KOPT-K1 (cell line): Measurements from ENCODE around the gene COA4.
A peak's percentile ranks its signal among the peaks of the same experiment; 100 is the strongest.
"Not testable (repeated sequence)": the region's sequence is repeated elsewhere in the genome, so short reads cannot be mapped to it uniquely, and the experiment has no call there.

Source experiments
- H3K27ac ChIP-seq: fragments of 200-600 bp; sonication (generic); 2 replicates; pipeline ENCODE4 v1.5.1; 2016; ENCODE audit warnings: antibody characterized with exemption, mild to moderate bottlenecking, low read depth, low read length; ENCODE audit not compliant: poor library complexity, severe bottlenecking
- H3K36me3 ChIP-seq: fragments of 200-600 bp; sonication (generic); 2 replicates; pipeline ENCODE4 v1.5.1; 2017; ENCODE audit warnings: antibody characterized with exemption, mild to moderate bottlenecking, low read length, moderate library complexity; ENCODE audit not compliant: insufficient read depth
- H3K9me3 ChIP-seq: fragments of 200-600 bp; sonication (generic); 2 replicates; pipeline ENCODE4 v1.5.1; 2017; ENCODE audit warnings: antibody characterized with exemption, low read length, mild to moderate bottlenecking; ENCODE audit not compliant: insufficient read depth, poor library complexity, severe bottlenecking

Gene COA4

DNA sequence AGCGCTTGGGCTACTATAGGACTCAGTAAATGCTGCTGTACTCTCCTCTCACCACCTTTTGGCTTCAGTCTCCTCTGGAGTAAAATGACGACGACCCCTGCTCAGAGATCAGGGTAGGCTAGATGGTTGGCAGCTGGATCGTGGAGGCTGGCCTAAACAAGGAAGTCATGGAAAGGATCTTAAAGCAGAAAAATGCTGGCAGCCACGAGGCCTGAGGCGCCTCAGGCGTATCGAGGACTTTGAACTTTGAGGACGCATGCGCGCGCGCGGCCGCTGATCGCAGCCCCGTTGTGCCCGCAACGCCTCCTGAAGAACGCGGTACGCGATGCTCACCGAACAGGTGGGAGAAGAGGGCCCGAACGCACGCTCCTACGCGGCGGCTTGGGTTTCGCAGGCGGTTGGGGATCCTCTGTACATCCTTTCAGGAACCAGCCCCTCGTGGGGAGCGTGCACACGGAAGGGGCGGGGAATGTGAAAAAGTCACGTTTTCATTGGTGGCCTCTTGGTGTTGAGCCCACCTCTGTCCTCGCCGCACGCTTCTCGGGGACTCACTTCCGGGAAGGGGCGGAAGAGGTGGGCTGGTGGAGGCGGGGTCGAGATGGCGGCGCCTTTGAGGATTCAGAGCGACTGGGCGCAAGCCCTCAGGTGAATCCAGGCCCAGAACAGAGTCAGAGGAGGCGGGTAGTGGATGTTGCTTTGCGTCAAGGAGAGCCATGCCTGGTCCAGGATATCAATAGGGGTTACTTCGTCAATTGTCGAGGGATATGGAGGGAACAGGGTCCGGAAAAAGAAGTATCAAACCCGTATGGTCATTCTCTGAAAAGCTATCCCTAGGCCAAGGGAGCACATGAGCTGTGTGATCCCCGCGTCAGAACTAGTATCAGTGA lies at the start of gene COA4, which contains the start of gene PAAF1:
Gene COA4 (minus strand): TSS at position 423 of the 887 bp plus-strand sequence. CDS start 3,468 bp downstream, outside the sequence.
Gene PAAF1 (plus strand): TSS at position 576 of the 887 bp plus-strand sequence. CDS start 23 bp downstream, at position 599.
- Histone ChIP-seq H3K27ac (peak within 1 kb of the TSS; percentile 76), H3K9me3 (no peaks in the 10 kb centered on the region), H3K36me3 (peaks cover 37% of the 10 kb centered on the region)

DNA sequence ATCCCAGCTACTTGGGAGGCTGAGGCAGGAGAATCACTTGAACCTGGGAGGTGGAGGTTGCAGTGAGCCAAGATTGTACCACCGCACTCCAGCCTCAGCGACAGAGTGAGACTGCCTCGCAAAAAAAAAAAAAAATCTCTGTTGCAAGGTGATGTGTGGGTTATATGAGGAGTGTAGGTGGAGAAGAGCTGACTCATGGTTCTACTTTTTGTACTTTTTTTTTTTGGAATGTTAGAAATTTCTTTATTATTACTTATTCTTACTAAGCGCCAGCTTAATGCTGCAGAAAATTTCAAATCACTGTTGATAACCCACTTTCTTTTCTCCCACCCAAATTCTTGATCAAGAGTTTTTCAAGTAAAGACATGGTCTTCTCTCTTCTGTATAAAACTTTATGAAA lies 44.5 kb upstream of the COA4 start:
- Histone ChIP-seq H3K36me3 (peaks cover 57% of the 10 kb centered on the region), H3K27ac (no peak overlapping the region), H3K9me3 (no peaks in the 10 kb centered on the region)

DNA sequence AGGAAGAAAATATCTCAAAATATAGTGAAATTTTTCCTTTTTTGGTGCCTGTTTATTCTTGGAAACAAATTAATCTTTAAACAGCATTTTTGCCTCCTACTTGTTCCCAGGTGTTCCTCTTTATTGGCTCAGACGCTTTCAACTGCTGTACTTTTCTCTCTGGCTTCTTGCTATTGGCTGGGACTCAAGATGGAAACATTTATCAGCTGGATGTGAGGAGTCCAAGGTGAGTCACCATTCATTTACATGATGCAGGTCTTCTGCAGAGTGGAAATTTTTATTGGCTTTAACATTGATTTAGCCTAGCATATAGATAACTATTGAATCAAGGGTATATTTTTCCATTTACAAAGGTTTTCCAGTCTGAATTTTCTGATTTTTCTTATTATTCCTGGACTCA lies 39.8 kb upstream of the COA4 start:
- Histone ChIP-seq H3K9me3 (no peaks in the 10 kb centered on the region), H3K36me3 (peaks cover 79% of the 10 kb centered on the region), H3K27ac (no peak overlapping the region)

DNA sequence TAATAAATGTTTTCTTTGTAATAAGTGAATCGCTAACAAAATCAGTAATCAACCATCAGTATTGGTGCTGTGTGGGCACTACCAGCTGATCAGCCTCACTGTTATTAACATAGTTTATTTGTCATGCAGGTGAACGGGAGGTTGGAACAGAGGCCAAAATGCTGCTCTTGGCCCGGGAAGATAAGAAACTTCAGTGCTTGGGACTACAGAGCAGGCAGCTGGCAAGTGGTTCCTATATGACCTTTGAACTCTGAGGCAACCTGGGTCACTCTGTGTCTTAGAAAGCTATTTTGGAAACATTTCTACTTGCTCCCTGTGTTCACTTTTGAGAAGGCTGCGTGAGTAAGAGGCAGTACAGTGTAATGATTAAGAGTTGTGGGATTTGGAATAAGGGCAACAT lies 37.6 kb upstream of the COA4 start:
- H3K9me3 ChIP-seq = no peaks in the 10 kb centered on the region
- H3K36me3 ChIP-seq = peaks cover 75% of the 10 kb centered on the region
- no peak overlapping the region for H3K27ac ChIP-seq

DNA sequence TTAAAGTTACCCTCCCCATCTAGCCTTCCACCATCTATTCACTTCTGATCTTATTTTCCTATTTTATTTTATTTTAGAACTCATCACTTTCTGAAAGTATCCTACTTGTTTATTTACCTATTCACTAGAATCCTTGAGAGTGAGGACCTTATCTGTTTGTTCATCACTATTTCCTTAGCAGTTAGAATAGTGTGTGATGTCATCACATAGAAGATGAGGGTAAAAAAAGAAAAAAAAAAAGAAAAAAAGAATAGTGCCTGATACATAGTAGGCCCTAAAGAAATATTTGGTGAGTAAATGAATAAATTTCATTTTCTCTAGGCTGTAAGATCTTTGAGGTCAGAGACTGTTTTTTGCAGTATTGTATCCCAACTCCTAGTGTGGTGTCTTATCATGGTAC lies 36.8 kb upstream of the COA4 start:
- Histone ChIP-seq H3K9me3 (no peaks in the 10 kb centered on the region), H3K27ac (no peak overlapping the region), H3K36me3 (peaks cover 70% of the 10 kb centered on the region)

DNA sequence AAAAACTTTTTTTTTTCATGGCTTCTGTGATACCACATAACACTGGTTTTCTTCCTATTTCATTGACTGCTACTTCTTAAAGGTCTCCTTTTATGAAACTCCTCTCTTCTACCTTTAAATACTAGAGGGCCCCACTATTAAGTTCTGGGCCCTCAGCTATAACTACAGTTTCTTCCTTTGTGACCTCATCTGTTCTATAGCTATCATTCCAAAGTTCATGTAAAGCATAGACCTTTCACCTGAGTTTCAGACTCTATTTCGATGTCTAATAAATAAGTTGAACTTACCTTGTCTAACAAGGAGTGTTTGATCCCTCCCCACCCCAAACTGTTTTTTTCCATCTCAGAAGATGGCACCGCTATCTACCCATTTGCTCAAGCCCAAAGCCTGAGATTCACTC lies 35.4 kb upstream of the COA4 start:
- H3K9me3 ChIP-seq = no peaks in the 10 kb centered on the region
- H3K36me3 ChIP-seq = peaks cover 66% of the 10 kb centered on the region
- H3K27ac ChIP-seq = no peak overlapping the region

DNA sequence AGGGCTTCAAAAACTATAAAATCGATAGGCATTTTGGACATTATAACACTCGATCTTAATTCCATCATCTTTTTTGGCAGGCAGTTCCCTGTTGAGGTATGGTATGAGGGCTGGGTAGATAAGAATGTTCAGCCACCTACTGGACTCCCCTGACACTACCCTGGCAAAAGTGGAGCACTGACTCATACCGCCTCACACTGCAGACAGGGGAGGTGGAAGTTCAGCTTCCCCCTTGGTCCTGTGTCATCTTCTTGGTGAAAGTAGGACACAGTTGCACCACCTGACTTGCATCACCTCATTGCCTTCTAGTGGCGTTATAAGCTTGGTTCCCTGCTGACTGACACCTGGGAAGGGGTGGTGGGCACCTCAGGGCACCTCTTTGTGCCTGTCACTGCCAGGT lies 30.5 kb upstream of the COA4 start:
- peaks cover 37% of the 10 kb centered on the region for H3K36me3 ChIP-seq
- H3K9me3 ChIP-seq = no peaks in the 10 kb centered on the region
- H3K27ac ChIP-seq = no peak overlapping the region

DNA sequence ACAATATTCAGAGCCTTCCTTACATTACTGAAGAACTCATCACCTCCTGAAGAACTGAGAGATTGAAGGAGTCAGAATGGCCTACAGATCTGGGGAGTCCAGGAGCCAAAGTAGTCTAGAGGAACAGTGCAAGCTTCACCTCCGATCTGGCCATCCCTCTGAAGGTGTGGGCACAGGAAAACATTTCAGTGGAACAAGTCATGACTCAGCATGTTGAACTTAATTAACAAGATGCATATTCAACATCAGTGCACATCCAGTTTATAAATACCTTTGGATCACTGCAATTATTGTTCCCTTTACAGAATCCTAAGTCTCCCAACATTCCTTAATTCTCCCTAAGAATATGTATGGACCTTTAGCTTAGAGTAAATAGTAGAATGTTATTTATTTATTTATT lies 25.7 kb upstream of the COA4 start:
- no peak overlapping the region for H3K27ac ChIP-seq
- peaks cover 31% of the 10 kb centered on the region for H3K36me3 ChIP-seq
- no peaks in the 10 kb centered on the region for H3K9me3 ChIP-seq

DNA sequence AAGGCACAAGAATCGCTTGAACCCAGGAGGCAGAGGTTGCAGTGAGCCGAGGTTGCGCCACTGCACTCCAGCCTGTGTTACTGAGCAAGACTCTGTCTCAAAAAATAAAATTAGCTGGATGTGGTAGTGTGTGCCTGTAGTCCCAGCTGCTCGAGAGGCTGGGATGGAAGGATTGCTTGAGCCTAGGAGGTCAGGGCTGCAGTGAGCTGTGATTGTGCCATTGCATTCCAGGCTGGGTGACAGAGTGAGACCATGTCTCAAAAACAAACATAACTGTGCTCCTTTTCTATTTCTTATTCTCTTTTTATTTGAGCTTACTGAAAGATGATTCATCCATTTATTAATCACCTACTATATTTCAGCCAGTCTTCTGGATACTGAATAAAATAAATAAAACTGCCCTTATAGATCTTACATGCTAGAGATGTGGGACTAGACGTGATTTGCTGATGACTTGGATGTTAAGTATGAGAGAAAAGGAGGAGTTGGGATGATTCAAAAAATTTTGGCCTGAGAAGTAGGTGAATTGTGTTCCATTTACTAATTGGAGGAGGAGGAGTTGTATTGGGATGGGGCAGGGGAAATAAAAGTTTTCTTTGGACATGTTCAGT lies 18.2 kb upstream of the COA4 start:
- Histone ChIP-seq H3K9me3 (no peaks in the 10 kb centered on the region), H3K36me3 (peaks cover 29% of the 10 kb centered on the region), H3K27ac (no peak overlapping the region)

DNA sequence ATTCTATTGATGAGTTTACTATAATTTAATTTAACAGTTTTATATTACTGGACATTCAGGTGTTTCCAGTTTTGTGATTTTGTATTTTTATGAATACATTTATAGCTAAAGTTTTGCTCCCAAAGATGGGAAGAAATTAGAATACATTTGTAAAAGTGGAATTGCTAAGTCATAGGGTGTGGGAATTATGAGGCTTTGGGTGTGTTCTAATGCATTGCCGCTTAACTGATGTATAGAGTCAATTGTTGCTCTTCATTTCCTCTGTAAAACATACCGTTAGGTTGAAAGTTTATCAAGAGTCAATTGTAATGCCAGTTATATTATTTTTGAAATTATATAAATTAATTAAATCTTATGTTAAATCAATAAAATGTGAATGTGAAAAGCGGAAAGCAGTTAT lies 16.4 kb upstream of the COA4 start:
- H3K36me3 ChIP-seq = peaks cover 34% of the 10 kb centered on the region
- H3K27ac ChIP-seq = no peak overlapping the region
- no peaks in the 10 kb centered on the region for H3K9me3 ChIP-seq

DNA sequence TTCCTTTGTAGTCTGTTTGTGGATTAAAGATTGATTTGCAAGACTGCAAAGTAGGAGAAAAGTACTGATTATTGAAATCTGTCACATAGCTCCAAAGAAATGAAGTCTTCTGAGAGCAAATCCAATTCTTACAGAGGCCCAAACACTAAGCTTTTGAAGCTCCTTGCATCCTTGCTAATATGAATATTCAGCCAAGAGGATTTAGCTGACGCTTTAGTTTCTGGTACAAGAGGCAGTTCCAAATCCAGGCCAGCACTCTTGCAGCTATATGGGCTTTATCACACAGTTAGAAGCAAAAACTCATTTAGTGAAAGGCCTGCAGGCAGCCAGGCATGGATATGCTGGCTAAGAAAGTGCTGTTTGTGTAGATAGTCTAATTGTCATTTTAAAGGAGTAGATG lies 12.9 kb upstream of the COA4 start:
- H3K27ac ChIP-seq = no peak overlapping the region
- H3K9me3 ChIP-seq = no peaks in the 10 kb centered on the region
- peaks cover 44% of the 10 kb centered on the region for H3K36me3 ChIP-seq

DNA sequence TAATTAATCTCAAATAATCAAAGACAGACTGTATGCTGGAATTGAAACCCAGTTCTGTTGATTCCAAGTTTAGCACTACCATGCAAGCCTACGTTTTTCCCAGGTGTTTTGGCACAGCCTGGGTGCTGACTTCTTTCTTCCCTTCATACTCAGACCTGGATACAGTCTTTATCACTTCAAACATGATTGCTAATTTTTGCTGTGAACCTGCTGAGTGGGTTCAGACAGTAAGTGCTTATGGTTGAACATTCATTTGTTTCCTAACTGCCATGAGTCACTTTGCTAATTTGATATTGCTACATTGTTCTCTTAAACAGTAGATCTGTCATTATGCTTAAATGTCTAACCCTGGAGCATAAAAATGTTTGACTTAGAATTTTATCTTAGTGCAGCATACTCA lies 12.4 kb upstream of the COA4 start:
- H3K27ac ChIP-seq = no peak overlapping the region
- peaks cover 42% of the 10 kb centered on the region for H3K36me3 ChIP-seq
- H3K9me3 ChIP-seq = no peaks in the 10 kb centered on the region

DNA sequence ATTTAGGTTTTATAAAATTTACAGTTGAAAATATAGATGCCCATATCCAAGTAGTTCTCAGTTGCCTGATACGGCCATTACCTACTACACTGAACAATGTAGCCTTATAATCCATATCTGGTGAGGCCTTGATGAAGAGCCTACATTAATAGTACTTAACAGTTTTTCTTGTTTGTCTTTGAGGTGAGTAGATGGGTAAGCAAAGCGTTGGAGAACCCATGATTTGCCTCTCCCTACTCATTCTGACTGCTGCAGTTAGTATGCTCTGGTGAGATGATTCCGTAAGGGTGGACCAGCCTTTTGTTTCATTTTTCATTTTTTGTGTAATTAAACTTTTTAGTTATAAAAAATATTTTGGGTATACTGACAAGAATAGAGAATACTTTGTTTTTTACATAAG lies 11.6 kb upstream of the COA4 start:
- no peaks in the 10 kb centered on the region for H3K9me3 ChIP-seq
- H3K36me3 ChIP-seq = peaks cover 47% of the 10 kb centered on the region
- H3K27ac ChIP-seq = no peak overlapping the region

DNA sequence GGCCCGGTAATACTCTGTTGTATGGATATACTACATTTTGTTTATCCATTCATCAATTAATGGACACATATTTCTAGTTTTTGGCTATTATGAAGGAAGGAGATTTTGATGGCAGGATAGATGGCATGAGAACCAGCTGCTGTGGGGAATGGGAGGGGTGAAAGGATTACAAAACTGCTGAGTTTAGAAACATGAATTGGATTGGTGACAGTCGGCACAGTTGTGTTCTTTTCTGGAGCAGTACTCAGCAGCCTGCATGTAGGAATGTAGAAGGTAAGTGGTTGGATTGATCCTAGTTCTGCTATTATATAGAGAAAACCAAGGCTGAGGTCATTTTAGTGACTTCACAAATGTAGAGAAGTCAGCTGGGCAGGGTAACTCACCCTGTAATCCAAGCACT lies 7.2 kb upstream of the COA4 start:
- Histone ChIP-seq H3K36me3 (peaks cover 22% of the 10 kb centered on the region), H3K27ac (no peak overlapping the region), H3K9me3 (no peaks in the 10 kb centered on the region)

DNA sequence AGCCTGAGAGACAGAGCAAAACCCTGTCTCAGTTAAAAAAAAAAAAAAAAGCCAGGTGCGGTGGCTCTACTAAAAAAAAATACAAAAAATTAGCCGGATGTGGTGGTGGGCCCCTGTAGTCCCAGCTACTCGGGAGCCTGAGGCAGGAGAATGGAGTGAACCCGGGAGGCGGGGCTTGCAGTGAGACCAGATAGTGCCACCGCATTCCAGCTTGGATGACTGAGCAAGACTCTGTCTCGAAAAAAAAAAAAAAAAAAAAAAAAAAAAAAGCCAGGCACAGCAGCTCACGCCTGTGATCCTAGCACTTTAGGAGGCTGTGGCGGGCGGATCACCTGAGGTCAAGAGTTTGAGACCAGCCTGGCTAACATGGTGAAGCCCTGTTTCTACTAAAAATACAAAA lies 3.8 kb upstream of the COA4 start:
- H3K36me3 ChIP-seq, H3K27ac ChIP-seq, H3K9me3 ChIP-seq: not testable (repeated sequence)

DNA sequence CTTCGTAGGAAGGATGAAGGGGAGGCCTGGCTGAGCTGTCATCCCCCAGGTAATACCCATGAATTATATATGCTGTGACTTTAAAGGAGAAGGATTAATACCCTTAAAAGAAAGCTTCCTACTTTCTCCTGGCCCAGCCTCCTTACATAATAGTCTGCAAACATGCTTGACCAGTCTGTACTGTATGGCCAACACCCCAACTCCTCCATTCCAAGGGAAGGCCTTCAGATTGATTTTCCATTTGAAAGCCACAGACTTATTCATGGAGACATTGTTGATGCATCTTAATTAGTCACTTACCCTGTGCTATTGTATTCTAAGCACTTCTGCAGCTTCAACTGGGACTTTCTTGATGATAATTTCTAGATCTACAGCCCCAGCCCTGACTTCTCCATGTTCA lies 2.1 kb upstream of the COA4 start:
- Histone ChIP-seq H3K36me3 (peaks cover 22% of the 10 kb centered on the region), H3K9me3 (no peaks in the 10 kb centered on the region)

More for the DNA sequence above, 2.1 kb upstream of the COA4 start:
- no peak overlapping the region for H3K27ac ChIP-seq
